GM18907 (cell line): ENCODE measurements around the gene KCNQ1.

Experiments used
- ATAC-seq: cut with Tn5 transposase; IDR thresholded peaks from one replicate; pipeline ENCODE4 v1.9.1; 2021; ENCODE audit warnings: mild to moderate bottlenecking, moderate library complexity; ENCODE audit not compliant: unreplicated experiment

Gene KCNQ1

DNA sequence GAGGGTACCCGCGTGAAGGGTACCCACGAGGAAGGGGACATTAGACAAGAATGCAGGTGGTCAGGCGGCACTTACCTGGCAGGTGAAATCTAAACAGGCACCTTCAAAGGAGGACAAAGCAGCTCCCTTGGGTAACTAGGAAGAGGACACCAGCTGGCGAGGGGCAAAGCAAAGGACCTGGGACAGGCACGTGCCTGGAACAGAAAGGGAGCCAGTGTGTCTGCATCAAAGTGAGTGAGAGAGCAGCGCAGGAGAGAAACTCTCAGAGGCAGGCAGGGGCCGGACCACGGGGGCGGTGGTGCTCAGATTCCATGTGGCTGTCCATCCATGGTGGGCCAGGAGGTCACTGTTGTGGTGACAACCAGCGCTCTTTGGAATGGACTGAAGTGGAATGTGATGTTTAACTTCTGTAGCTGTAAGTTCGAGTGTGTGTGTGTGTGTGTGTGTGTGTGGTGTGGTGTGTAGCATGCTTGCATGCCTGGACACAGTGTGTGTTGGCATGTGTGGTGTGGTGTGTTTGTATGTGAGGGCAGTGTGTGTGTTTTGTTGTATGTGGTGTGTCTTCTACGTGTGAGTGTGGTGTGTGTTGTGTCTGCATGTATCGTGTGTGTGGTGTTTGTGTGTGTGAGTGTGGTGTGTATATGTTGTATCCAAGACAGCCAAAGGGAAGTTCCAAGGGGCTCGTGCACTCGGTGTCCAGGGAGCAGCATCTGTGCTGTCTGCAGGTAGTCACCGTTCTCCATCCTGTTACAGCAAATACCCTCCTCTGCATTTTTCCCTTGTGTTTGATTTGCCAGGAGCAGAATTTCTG is 354.3 kb downstream of the KCNQ1 start:
- ATAC-seq, result no peak

DNA sequence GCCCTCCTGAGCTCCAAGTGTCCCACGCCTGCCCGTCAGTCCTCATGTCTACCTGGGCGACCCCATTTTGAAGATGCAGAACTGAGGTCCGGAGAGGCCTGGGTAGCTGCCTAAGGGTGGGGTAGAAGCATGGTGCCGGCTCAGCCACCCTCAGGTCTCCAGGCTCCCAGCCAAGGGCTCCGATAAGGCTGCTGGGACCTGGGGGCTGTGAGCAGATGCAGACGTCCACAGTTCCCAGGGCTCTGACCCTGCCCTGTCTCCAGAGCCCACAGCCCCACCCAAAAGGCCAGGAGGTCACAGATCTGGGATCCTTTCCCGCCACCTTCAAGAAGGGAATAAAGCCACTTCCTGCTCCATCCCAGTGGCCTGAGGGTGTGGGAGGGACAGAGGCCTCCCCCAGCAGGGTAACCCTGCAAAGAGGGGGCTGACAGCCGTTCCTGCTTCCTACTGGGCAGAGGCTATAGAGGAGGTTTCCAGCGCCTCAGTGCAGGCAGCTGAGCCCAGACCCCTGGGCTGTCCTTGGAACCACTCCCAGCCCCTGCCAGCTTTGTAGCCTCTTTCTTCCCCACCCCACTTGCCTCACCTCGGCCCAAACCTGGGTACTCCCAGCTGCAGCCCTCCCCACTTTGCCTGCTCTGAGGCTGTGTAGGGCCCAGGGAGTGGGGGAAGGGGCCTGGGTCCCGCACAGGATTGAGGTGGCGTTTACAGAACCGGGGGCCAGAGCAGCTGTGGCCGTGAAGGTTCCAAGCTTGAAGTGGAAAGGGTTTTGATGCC is 355.3 kb downstream of the KCNQ1 start:
- no peak for ATAC-seq

DNA sequence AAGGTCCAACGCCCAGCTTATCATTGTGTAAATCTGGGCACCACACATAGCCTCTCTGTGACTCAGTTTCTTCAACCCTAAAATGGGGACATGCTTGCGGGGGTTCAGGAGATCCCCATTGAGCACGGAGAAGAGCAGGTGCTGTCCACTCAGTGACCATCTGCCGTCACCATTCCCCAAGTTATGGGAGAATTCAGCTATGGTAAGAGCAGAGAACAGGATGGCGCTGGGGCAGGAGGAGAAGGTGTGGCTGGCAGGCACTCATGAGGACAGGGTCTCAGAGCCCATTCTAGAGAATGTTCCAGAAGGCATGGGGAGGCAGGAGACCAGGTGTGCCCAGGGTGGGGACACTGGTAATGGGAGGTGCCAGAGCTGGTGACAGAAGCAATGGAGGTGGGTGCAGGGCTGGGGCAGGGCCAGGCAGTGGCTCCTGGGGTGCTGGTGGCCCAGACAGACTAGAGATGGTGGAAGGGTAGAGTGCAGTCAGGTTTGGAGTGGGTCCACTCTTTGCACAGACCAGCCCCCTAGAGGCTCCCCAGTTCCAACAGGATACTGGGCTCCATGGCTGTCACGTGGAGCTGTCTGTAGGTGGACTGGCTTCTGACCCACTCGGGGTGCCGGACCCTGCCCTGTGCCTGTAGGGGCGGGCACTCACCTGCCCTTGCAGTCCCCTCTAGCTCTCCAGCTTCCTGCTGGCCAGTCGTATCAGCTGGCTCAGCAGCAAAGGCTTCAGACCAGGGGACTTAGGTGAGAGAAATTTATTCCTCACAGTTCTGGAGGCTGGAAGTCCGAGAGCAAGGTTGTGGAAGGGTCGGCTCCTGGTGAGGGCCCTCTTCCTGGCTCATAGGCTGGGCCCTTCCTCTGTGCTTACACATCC is 356.1 kb downstream of the KCNQ1 start:
- ATAC-seq, result no peak

DNA sequence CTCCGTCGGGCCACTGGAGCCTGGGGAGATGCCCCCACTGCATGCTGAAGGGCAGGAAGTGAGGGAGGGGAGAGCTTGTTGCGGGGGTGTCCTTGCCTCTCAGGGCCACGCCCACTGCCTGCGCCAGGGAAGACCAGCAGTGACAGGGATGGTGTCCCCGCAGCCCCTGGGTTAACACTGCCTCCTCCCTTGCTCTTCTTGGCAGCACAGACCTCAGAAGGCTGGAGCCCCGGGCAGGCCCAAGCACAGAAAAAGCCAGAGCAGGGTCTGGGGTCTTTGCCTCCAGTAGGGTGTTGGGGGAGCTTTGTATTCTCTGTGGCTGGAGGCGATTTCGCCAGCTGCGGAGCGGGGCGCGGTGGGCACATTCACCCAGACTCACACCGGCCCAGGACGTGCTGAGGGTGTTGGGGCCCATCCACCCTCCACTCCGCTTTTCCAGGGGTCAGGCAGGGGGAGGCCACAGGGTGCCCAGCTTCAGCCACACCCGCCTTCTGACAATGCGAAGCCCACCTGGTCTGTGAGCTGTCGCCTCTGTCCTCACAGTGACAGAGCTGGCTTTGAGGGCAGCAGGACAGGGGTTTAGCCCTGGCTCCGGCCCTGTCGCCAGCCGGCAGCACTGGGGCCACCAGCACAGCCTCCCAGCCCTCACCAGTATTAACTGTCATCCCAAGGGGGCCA is 357.0 kb downstream of the KCNQ1 start:
- no peak for ATAC-seq

DNA sequence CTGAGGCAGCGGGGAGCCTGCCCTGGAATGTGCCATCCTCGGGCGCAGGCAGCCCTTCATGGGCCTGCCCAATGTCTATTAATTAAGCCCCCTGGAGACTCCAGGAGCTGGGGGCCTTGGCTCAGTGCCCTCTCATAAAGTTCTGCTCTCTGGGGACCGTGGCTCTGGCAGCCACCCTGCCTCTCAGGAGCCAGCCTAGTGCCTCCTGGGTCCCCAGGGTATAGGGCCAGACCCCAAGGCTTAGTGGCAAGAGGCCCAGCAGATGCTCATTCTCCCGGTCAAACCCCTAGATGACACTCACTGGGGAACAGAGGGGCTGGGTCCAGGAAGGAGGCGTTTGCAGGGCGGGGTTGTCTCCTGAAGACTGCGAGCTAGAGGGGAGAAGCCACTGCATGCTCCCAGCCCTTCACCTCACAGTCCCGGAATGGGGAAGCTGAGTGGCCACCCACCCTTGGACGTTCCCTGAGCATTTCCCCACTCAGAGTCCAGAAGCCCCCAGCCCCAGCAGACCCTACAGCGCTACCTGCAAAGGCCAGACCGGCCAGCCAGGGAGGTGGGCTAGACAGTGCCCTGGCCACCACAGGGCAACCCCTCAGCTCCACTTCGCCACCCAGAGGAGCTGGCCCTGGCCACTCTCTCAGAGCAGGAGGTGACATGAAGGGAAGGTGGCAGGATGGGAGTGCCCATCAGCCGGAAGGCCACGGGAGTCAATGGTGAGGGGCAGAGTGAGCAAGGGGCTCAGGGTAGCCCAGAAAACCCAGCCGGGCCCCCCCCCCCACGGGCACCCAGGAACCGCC is 357.8 kb downstream of the KCNQ1 start:
- ATAC-seq, result no peak

DNA sequence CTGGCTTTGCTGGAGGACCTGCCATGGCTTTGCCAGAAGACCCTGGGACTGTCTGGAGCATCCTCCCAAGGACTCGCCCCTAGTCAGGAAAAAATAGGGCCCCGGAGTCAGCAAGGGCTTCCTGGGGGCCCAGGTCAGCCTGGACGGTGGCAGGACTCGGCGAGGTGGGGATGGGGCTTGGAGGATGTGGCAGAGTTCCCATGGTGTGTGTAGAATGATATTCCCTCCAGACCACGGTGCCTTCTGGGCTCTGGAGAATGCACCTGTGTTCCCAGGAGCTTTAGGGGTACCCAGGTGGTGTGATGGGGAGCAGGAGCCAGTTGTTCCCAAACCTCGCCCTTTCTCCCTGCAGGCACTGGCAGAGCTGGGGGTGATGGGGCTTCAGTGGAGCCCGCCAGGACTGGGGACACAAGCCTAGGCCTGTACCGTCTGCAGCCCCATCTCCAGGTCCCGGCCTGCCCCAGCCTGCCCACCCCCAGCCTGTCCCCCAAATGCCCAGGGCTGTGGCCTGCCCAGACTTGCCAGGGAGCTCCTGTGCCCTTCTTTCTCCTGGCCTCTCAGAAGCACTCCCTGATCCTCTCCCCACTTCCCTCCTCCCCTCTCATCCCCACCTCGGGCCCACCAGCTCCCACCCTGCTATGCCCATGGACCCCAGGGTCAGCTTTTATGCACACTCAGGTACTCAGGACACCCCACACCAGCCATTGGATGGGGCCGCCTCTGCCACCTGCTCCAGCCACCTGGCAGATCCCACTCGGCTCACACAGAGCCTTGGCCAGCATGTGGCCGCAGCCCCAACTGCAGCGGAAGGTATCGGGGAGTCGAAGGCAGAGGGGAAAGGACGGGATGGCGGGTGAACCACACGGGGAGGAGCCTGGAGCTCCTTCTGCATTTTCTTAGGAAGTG is 358.6 kb downstream of the KCNQ1 start:
- ATAC-seq, result no peak

DNA sequence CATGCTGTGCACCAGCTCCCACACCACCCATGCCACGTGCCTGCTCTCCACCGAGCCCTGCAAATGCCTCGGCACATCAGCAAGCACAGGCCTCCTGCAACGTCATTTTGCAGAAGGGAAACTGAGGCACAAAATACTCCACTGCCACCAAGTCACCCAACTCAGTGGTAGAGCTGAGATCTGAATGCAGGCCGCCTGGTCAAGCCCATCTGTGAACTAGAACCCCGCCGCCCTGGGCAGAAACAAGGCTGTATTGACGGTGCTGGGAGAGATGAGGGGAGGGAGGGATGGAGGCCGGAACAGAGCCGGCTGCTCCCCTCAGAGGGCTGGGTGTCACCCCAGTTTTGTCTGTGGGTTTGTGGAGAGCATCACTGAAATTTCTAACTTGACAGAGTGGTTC is 359.4 kb downstream of the KCNQ1 start:
- no peak for ATAC-seq

DNA sequence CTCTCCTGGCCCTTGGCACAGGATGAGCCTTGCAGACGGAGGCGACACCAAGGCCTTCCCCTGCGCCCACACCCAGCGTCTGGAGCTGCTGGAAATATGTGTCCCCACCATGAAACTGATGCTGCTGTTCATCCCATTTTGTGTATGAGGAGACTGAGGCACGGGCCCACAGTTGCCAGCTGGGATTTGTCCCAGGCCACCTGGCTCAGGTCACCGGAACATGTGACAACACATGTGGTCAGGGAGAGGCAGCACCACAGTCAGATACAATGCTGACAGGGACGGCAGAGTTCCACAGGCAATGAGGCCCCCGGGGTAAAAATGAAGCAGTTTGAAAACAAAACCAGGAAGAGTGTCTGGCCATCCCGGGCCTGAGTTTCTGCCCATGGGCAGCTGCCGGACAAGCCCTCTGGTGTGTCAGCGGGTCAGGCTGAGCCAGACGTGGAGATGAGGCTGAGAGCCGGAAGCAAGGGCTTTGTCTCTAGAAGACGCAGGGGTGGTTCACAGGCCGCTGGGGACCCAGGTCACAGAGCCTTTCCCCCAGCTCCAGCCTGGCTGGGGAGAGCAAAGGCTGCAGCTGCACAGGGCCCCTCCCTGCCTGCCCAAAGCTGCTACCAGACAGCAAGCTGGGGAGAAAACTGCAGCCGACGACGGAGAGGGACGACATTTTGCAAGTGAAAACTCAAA is 360.0 kb downstream of the KCNQ1 start:
- ATAC-seq, result no peak

DNA sequence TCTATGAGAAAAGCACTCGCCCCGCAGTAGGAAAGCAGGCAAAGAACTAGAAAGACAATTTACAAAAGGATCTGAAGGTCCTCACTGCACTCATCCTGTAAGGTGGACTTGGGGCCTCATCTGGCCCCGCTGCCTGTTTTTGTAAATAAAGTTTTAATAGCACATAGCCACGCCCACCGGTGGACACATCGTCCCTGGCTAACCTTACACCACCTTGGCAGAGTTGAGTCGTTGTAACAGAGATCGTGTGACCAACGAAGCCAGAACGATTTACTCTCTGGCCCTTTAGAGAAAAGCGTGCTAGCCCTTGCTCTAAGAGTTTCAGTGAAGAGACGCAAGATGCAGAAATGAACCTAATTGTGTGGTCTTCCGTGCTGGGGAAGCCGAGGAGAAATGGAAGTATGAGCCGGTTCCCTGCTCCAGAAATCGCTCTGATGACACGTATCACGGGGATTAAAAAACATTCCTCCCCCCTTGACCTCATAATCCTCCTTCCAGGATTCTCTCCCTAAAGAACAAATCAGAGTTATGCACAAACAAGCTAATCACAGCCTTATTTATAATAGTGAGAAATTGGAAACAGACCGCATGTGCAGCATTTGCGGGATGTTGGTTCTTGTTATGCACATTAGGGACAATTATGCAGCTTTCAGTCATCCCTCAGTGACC is 360.7 kb downstream of the KCNQ1 start:
- no peak for ATAC-seq

DNA sequence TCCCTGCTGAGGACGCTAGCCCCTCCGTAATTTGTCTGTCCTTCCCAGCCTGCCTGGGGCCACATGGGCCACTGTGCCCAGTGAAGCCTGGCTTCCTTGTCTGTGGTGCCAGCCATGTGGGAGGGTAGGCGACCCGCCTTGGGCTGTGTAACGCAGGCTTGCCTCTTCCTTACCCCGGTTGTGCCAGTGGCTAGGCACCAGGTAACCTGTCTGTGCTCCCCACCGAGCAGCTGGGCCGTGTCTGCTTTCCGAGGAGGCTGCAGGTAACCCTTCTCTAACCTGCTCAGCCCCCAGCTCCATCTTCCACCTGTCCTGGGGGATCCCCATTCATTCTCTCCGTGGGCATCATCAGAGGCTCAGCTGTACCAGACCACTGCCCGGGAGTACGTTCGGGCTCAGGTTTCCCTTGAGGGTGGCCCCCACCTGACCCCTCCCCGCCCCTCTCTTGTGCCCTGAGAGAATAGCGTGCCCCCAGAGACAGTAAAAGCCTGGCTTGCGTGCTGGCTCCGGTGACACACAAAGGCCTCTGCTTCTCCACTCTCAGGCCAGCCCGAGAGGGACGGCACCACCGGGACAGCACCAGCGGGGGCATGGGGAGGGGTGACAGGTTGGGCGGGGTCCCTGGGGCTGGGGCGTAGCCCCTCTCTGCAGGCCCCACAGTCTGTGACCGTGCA is 361.7 kb downstream of the KCNQ1 start:
- no peak for ATAC-seq

DNA sequence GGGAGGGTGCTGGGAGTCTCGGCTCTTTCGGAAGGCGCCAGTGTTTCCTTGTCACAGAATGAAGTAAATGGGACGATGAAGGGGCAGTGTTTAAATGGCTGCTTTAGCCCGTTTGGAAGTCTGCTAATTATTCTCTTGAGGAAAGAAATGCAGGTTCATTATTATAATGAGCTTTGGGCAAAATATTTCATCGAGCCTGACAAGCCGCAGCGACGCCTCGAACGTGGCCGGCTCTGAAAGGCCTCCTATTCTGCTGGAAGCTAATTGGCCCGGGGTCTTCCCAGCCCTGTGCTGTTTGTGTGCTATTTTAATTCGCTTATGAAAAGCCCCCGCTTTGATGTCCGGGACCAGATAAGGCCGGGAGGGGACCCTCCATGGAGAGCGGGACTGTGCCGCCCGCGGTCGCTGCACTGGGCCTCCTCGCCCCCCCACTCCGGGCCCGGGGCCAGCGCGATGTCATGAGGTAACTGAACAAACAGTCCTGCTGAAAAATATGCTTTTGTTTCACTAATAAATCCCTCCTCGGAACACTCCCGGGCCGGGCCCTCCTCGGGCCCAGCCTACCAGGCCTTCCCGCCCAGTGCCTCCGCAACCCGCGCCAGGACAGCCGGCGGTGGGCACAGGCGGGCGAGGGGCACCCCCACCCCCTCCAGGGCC is 362.3 kb downstream of the KCNQ1 start:
- ATAC-seq, result no peak

DNA sequence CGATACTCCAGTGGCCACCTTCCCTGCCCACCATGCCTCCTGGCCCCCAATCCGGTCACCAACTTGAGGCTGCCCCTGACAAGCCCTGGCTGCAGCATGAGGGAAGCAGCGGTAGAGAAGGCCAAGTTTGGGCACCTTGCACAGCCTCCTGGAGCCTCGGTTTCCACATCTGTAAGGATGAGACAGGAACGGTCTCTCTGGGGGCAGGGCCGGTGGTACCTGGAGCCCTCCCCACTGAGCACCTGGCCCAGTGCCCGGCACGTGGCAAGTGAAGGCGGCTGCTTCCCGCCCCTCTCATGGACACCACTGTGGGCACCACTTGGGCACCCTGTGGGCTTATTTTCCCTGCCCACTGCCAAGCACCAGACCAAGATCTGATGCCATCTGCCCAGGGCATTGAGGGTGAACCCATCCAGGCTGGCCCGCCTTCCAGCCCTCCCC is 363.0 kb downstream of the KCNQ1 start:
- ATAC-seq, result no peak

DNA sequence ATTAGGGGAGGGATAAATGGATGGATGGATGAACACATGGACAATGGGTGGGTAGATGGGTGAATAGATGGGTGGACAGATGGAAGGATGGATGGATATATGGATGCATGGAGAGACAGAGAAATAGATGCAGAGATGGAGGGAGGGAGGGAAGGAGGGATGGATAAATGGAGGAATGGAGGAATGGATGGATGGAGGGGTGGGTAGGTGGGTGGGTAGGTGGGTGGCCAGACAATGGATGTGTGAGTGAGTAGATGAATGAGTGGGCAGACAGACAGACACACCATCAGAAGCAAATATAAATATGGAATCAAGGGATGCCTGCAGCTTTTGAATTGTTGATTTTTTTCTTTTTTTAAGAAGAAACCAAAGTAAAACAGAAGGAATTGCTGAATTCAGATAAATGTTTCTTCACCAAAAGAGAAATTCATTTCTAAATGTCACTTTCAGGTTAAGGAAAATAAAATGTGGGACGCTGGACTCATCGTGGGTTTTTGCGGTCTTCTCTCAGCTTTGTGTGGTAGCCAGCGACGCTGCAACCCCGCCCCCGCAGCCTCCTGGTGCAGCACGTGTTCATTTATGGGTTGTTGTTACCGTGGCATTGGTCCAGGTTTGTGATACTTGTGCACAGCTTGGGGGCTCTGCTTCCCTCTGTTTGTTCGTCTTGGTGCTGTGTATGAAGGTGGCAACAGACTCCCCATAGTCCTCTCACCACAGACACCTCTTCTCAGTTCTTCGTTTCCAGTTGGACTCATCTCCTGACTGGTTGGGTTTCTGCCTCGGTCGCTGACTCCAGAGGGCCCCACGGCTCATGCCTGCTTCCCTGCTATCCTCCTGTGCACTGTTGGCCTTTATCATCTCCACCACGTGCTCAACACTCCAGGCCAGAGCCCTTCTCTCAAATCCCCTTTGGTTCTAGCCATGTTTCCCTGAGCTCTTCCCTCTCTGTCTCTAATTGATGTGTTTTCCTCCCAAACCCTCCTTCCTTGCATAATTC is 364.3 kb downstream of the KCNQ1 start:
- no peak for ATAC-seq

DNA sequence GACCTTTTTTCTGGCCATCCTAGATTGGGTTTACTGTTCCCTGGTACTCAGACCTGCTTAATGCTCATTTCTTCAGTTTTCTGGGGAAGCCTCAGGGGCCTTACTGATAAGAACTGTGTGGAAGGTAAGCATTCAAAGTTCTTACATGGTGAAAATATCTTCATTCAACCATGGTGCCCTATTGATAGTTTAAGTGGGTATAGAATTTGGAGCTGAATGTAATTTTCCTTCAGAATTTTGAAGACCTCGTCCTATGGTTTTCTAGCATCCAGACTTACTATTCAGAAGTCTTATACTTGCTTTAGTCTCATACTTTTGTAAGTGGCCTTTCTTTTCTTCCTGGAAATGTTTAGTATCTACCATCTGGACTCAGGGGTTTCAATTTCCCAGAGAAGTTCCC is 365.0 kb downstream of the KCNQ1 start:
- no peak for ATAC-seq

DNA sequence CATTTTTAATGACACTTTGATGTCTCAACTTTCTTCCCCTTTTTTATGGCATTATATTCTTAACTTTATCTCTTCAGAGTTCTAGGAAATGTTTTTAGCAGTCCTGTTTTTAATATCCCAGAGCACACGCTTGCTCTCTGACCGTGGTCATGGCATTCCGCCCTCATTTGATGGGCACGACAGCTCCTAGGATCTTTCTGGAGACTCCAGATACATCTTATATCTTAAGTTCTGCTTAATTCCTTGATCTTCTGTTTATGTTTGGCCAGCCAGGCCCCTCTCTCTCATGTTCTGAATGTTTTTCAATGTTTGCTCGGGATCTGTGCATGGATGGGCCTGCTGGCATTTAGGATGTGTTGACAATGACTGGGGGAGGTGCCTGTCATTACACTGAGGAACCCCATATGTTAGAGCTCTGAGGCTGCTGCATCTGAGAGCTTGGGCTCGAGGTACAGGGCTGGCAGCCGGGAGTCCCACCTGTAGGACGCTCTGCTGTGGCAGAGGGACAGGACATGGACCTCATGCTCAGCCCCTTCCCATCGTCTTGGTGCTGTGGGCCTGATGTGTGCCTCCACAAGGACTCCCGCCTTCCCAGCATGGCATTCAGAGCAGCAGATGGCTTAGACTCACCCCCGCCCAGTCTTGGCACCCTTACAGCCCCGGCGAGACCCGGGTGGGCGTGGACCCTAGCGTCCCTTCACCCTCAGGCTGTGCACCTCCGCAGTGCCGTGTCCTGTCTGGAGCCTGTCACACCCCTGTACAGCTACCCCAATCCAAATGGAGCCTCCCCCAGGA is 365.8 kb downstream of the KCNQ1 start:
- no peak for ATAC-seq
